GM19372 (cell line): Measurements from ENCODE around the gene NRG3.

Experiments used
- ATAC-seq: cut with Tn5 transposase; IDR thresholded peaks from one replicate; pipeline ENCODE4 v1.9.1; 2021; ENCODE audit warnings: mild to moderate bottlenecking, low read depth, moderate library complexity; ENCODE audit not compliant: unreplicated experiment

NRG3 gene

DNA sequence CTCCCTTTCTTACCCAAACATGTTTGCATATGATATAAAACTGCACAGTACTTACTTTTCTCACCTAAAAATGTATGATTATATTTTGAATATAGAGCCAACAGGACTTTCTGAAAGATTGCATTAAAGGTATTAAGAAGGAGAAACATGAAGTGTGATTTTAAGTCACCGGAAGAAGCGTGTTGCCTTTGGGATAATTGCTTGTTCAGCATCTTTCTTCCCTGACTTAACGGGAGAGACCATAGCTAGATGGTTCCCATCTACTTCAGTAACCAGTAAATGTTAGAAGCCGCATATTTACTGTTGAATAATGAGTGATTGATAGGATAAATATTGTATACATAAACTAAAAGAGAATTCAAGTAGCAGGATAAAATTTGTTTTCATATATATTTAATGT is 197.1 kb downstream of the NRG3 start:
- ATAC-seq = no peak

DNA sequence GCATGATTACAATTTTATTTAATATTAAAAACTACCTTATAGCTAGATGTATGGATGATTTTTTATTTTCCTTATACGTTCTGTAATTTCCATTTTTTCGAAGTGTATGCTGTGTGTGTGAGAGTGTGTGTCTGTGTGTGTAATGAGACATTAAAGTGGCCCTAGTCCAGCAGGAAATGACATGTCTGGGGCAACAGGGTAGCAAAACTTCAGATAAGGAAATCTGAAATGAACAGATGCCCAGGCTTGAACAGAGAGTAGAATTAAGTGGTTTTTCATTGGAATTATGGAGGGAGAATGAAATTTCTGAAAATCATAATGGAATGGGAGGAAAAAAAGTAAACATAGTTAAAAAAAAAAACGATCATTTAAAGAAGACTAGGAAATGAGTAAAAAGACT is 200.6 kb downstream of the NRG3 start:
- ATAC-seq = no peak

DNA sequence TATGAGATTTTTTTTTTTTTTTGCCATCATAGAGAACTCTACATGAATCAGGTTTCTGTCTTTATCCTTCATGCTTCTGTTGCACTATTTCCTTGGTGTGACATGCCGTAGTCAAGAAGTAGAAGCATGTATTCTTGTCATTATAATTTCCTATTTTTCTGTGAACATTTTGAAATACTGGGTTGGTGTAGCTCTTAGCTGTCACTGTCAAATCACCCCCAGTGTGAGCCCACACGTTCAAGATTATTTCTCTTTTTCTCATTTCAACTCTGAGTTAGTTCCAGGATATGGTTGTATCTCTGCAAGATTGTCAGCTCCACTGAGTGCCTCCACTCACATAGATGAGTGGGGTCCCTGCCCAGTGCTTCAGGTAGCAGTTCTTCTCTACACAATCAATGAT is 209.5 kb downstream of the NRG3 start:
- ATAC-seq = no peak

DNA sequence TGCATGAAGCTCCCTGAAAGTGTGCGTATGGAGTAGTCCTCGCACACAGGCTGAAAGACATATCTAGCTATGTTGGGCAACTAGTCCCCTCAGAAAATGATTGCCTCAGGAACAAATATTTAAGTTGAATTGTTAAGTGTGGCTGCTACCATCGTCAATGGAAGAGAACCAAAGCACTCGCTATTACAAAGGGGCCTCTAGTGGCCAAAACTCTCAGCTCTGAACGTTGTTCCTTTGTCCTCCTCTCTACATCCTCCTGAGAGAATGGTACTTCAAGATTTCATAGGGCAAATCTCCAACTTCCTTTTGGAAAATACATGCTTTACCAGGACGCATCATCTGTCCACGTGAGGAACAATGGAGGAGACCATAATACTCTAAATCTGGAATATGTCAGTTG is 209.9 kb downstream of the NRG3 start:
- no peak for ATAC-seq

DNA sequence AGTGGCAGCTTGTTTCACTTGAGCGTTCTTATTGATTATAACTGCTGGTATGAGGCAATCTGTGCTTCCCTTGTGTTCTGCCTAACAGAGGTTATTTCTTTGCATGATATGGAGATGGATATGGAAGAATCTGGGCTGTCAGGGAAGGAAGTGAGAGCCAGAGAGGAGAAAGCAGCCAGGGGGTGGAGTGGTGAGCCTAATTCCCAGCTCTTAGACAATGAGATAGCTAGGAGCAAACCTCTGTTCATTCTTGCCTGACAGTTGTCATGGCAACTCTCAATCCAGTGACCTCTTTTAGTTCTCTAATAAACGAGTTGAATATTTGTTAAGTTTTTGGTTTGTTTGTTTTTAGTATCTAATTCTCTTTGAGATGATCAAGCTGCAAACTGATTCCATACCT is 214.3 kb downstream of the NRG3 start:
- ATAC-seq = no peak

DNA sequence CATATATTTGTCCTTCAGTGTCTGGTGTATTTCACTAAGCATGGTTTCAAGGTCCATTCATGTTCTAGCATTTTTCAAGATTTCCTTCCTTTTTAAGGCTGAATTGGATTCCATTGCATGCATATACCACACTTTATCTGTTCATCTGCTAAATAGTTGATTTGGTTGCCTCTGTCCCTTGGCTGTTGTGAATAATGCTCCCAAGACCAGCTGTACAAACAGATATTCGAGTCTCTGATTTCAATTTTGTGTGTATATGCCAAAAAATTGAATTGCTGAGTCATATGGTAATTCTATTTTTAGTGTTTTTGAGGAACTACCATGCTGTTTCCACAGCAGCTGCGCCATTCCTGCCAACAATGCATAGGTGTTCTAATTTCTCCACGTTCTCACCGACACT is 216.4 kb downstream of the NRG3 start:
- no peak for ATAC-seq

DNA sequence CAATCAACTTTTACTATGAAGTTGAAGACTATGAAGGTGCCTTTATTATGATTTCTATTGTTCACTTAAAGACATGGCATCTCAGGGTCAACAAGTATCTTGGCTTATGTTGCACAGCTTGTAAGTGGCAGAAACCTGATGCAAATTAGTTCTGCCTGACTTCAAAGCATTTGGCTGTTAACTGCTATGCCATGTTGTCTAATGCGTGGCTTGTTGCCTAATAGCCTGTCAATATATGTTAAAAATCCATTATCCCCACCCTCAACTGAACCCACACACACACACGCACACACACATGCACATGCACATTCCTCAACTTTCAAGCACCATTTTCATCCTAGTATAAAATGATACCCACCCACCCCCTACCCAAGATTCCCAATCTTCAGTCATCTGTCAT is 217.1 kb downstream of the NRG3 start:
- ATAC-seq = no peak

DNA sequence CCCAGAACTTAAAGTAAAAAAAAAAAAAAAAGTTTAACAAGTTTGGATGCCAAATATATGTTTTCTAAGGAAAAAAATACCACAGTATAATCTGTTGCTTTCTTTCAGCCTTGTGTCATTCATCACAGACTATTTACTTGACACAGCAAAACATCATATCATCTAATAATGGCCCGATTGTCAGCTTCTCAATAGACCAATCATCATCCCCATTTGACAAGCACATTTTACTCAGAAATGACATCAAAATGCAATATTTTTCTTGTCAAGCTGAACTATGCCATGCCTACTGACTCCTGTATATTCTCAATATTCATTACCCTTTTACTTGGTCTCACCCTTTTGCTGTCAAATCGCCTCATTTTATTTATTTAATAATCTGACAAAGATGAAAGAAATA is 249.7 kb downstream of the NRG3 start:
- no peak for ATAC-seq

DNA sequence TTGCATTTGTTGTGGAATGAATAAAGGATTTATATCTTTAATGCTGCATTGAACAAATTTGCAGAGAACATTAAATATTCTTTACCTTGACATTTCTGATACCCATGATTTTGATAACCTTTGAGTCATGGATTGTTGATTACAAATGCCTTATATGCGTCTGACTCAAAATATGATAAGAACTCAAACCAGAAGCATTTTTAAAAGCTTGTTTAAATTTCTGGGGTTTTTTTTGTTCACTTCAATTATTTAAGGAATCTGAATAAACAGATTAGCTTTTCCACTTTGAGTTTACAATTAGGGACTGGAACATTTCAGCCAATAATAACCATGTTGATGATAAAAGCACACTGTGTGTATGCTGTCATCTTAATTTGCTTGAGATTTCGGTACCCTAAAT is 253.5 kb downstream of the NRG3 start:
- no peak for ATAC-seq

DNA sequence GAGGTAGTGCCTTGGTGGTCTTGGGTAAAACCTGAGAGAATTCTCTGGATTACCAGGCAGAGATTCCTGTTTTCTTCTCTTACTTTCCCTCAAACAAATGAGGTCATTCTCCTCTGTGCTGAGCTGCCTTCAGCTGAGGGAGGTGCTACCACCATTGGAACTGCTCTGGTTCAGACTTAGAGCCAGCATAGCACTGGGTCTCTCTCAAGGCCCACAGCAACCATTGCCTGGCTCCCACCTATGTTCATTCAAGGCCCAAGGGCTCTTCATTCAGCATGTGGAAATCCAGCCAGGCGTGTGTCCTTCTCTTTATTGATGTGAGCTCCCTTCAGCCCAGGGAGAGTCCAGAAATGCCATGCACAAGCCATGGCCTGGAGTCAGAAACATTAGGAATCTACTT is 261.1 kb downstream of the NRG3 start:
- no peak for ATAC-seq

DNA sequence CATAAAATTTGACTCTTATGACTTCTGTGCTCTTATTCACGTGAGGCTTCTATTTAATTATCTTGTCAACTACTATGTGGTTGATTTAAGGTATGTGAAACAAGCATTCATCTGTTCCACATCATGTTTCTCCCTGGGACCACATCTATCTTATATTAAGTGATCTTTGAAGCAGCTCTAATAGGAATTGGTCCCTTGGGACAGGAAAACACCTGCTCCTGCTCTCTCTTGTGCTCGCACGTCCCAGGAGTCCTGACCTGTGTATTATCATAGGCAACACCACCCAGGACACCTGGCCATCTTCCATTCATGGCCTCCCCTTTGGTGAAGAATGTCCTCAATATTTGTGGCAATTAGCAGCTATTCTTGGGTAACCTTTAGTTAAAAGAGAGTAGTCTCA is 269.2 kb downstream of the NRG3 start:
- no peak for ATAC-seq

DNA sequence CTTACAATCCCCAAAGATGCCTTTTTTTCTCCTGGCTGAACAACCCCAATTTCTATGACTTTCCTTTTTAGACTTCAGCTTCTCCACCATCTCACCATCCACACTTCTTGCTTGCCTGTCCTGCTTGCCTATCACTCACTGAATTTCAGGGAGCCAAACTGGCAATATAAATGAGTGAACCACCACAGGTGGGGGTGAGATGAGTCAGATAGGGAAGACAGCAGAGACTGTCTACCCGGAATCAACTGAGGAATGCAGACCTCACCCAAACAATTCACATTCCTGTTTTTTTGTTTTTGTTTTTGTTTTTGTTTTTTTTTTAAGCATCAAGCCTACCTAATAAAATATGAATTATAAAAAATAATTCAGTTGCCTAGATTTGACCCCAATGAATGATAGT is 273.8 kb downstream of the NRG3 start:
- ATAC-seq = no peak

DNA sequence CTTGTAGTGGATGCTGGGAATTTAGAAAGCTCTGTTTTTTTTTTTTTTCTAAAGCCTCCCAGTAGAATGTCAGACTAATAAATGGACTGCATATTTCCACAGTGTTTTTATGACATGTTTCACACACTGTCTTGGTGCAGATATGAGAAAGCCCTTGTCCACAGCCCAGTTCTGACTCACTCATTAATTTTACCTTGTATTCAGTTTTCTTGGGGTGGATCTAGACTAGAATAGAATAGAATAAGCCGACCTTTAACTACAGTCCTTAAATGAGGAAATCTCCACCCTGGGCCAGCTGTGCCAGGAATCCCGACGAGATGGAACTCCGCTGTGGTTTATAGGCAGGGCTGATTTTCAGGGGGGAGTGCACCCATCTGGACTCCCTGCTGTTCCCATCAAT is 274.7 kb downstream of the NRG3 start:
- no peak for ATAC-seq

DNA sequence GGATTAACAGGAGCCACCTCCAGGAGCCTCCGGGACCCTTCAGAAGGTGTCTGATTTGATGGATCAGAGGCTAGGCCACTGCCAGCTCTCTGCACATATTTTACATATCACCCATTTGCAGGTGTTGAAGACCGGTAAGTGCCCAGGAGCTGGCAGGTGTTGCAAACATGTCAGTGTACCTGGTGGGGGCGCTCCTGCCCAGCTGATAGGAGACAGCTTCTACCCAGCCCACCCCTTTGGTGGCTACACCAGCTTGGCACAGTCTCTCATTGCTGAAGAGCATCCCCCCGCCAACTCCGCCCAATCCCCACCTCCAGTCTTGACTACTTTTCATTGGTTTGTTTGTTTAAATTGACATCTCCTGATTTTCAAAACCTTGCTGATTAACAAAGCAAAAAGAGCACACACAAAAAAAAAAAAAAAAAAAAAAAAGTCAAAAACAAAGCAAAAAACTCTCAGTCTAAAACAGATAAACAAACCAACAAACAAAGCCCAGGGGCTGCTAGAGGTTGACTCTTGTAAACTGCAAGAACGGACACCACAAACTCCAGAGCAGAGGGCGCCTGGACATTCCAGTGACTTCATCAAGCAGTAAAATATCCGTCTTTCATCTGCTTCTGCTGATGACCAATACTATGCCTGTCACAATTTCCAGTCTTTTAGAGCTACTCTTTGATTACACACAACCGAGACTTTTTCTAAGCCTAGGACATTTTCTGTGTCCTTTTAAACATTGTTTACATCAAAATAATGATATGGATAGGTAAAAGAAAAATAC is 275.3 kb downstream of the NRG3 start:
- no peak for ATAC-seq

DNA sequence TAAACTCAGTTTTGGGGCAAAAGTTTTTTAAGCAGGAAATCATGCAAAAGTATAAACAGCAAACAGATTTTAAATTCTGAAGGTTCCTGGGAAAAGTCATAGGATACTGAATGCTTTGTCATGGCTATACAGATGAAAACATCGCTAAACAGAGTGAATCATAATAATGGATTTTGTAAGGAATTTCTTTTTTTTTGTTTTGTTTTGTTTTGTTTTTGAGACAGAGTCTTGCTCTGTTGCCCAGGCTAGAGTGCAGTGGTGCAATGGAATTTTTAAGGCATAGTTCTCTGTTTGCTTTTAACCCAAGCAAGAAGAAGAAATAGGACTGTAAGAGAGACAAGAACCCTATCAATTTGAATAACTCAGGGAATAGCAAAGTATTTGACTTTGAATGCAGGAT is 285.3 kb downstream of the NRG3 start:
- ATAC-seq = no peak

DNA sequence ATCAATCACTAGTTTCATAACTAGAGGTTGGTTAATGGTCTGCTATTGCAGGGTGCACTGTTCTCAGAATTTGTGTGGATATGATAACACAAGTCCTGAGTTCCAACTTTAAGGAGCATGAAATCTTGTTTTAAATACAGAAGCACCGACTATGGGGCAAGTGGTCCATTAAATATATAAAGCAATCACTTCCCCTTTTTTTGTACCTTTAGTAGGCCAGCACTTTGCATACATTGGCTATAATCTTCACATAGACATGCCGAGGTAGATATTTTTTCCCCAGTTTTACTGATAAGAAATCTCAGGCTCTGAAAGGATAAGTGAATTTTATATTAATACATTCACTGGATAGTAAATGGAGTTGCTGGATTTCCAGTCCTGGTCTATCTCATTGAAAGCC is 286.3 kb downstream of the NRG3 start:
- no peak for ATAC-seq

DNA sequence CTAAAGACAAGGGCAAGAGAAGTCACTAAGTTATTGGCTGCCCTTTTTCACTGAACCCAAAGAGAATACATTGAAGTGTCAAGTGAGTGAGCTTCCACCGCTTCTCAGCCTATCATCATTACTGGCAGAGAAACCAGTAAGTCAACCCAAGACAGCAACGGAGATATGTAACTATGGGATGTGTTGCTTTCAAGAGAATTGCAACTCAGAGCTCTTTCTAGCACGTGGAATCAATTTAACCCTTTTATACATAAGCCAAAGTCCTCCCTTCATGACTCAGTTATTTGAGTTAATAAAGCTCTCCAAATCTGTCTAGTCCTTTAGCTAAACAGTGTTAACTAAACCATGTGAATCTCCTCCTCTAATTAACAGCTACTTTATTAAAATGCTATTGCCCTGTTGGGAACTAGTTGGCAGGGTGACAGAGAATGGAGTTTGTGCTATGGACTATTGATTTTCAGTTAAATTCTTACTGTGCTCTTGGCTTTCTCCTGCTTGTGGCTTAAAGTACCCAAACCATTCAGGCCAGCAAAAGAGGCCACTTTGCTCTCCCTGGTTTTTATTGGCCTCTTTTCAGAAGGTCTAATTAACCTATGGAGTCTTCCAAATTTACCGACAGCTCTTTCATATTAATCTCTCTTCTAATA is 287.7 kb downstream of the NRG3 start:
- ATAC-seq = no peak

DNA sequence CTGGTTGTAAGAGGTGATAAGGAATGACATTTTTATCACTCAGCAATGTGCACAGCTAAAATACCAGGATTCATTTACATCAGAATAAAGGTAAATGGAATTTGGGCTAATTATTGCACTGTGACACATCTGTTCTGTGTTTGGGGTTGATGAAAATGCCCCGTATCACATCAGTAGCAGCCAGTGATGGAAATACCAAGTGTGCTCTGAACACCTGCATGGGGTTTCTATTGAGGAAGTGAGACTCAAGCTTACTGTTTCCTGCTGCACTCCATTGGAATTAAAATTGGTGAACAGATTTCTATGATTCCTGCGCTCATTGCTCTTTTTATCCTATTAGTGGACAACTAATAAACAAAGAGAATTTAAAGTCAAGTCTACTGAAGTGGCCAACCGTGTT is 296.9 kb downstream of the NRG3 start:
- ATAC-seq = no peak

DNA sequence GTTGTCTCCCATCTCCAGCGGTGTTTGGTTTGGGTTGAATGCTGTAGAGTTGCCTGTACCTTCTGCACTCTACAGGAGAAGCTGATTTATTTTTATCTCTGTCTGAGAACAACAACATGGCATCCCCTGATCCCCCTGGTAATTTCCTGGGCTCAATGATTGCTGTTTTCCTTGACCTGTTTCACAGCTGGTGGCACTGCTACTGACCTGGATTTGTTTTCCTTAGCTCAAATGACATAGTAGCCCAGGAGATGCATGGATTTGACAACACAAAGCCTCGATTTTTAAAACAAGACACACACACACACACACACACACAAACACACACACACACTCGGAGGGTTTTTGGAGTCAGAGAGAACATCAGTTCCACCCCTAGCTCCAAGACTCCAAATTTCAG is 301.6 kb downstream of the NRG3 start:
- ATAC-seq = no peak

DNA sequence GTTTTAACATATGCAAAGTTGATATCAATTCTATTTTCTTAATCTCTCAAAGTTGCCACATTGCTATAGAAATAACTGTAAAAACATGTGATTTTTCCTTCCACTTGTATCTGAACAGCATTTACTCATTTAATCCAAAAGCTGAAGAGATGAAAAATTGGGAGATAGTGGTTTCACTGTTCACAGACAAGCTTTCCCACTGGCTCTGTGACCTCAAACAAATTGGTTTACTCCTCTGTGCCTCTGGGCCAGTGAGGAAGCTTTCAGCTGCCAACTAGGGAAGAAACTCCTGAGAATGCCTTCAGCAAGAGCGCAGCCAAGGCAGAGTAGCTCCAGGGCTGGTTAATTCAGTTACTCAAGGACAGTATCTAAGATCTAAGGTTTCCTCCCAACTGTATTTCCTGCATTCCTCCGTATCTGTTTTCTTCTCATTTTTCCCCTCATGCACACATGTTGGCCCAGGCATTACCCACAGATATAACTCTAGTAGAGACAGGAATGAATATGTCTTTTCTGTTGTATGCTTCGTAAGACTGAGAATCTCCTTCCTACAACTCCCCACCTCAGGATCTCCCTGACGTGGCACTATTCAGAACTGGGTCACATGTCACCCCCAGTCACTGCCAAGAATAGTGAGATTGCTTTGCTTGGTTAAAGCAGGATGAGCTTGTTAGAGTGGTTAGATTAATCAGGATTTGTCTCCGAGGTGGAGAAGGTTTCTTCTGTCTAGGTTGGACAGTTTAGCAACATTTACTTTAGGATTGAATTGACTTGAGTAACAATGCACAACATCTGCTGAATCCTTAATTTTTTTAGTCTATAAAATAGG is 315.7 kb downstream of the NRG3 start:
- no peak for ATAC-seq

DNA sequence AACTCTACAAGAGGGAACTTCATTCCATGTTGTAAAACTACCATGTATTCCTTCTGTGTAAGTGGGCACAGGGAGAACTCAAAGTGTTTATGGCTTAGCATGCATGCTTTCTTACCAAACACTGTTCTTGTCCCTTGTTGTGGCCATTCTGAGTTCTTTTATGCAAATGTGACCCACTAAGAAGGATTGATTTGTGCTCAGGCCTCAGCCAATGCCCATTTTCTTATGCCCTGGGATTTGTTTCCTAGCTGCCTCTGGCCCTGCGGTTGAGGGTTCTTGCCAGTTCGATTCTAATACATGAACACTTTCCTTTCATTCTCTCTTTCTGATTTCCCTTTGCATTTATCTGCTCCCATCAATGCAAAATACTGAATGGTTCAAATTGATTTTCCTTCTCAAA is 316.7 kb downstream of the NRG3 start:
- ATAC-seq = no peak

DNA sequence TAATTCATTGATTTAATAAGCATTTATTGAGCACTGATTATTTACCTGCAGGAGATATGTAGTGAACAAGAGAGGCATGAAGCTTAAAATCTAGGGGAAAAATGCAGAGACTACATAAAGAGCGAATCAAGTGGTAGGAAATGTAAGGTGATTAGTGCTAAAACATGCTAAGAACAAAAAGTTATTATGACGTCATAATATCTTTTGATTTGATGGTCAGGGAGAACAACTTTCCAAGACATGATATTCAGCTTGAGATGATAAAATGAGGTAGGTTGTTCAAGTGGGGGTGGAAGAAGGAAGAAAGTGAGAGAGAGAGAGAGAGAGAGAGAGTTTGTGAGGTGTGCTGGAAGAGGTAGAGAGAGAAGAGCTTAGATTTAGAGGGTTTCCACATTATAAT is 317.7 kb downstream of the NRG3 start:
- no peak for ATAC-seq
